ENCODE data around the gene MEAF6. TPM values are rescaled to one million over a fixed set of nuclear protein-coding genes. Genes with fewer than 3 reads are reported as not detected.

Gene MEAF6
- polyA plus RNA-seq, 3 donors from 2014 or later: 147 to 185 (median 181) TPM

- DNase-seq: no peak
- H3K27me3 Mint-ChIP-seq (ENCODE audit: low read depth in 3 of 3): peaks cover 9 to 32% (median 18%) of the 10 kb centered on the region in 3 donors
- H3K27ac Mint-ChIP-seq: peak overlapping the region; percentile 86 to 94 (median 90)
- H3K36me3 Mint-ChIP-seq: peaks cover 0 to 8% (median 2%) of the 10 kb centered on the region in 3 donors
- peak overlapping the region; percentile 75 to 98 (median 94) for H3K4me3 Mint-ChIP-seq
- H3K9me3 Mint-ChIP-seq: peaks cover 0 to 3% (median 0%) of the 10 kb centered on the region in 6 donors
- peaks cover 47 to 50% of the 10 kb centered on the region in 2 donors for H3K4me1 Mint-ChIP-seq
These were observed 42.3 kb downstream of the MEAF6 start for GRCh38 chr1:37472281-37472680.

GRCh38 chr1:37471345-37472231, 43.0 kb downstream of the MEAF6 start:
- Mint-ChIP-seq H3K36me3 (peaks cover 0 to 4% (median 0%) of the 10 kb centered on the region in 3 donors), H3K4me1 (peaks cover 41 to 43% of the 10 kb centered on the region in 2 donors), H3K27ac (peak overlapping the region; percentile 86 to 94 (median 90)), H3K9me3 (peaks cover 0 to 3% (median 0%) of the 10 kb centered on the region in 6 donors), H3K4me3 (peak overlapping the region in 4 of 5 donors; percentile 34 to 86 (median 58)), H3K27me3 (ENCODE audit: low read depth in 3 of 3) (peaks cover 9 to 26% (median 14%) of the 10 kb centered on the region in 3 donors)
- no peak for DNase-seq

- peaks cover 0 to 3% (median 0%) of the 10 kb centered on the region in 6 donors for H3K9me3 Mint-ChIP-seq
- H3K27me3 Mint-ChIP-seq (ENCODE audit: low read depth in 3 of 3): peaks cover 2 to 11% (median 8%) of the 10 kb centered on the region in 3 donors
- no peak for DNase-seq
- H3K4me1 Mint-ChIP-seq: peaks cover 26 to 27% of the 10 kb centered on the region in 2 donors
- peak overlapping the region in 1 of 6 donors; percentile 44 for H3K27ac Mint-ChIP-seq
- H3K4me3 Mint-ChIP-seq: no peak overlapping the region
- no peaks in the 10 kb centered on the region for H3K36me3 Mint-ChIP-seq
These were observed 45.2 kb downstream of the MEAF6 start for GRCh38 chr1:37469386-37469785.

DNA sequence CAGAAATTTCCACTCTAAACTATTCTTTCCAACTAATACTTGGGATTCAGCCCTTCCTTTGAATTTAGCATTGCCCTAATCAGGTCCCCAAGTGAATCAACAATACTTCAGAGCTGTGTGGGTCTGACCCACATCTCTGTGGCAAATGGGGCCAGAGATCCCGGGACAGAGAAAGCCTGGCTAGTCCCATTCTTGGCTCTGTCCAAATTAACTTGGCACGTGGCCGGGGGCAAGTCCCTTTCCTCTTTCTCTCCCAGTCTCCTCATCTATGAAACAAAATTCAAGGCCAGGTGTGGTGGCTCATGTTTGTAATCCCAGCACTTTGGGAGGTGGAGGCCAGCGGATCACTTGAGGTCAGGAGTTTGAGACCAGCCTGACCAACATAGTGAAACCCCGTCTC, 46.5 kb downstream of the MEAF6 start:
- no peaks in the 10 kb centered on the region for H3K36me3 Mint-ChIP-seq
- no peaks in the 10 kb centered on the region for H3K27me3 Mint-ChIP-seq (ENCODE audit: low read depth in 3 of 3)
- no peak overlapping the region for H3K4me3 Mint-ChIP-seq
- DNase-seq: no peak
- H3K4me1 Mint-ChIP-seq: peaks cover 16 to 17% of the 10 kb centered on the region in 2 donors
- no peaks in the 10 kb centered on the region for H3K9me3 Mint-ChIP-seq
- H3K27ac Mint-ChIP-seq: peak overlapping the region in 2 of 6 donors; percentile 3 to 24

DNA sequence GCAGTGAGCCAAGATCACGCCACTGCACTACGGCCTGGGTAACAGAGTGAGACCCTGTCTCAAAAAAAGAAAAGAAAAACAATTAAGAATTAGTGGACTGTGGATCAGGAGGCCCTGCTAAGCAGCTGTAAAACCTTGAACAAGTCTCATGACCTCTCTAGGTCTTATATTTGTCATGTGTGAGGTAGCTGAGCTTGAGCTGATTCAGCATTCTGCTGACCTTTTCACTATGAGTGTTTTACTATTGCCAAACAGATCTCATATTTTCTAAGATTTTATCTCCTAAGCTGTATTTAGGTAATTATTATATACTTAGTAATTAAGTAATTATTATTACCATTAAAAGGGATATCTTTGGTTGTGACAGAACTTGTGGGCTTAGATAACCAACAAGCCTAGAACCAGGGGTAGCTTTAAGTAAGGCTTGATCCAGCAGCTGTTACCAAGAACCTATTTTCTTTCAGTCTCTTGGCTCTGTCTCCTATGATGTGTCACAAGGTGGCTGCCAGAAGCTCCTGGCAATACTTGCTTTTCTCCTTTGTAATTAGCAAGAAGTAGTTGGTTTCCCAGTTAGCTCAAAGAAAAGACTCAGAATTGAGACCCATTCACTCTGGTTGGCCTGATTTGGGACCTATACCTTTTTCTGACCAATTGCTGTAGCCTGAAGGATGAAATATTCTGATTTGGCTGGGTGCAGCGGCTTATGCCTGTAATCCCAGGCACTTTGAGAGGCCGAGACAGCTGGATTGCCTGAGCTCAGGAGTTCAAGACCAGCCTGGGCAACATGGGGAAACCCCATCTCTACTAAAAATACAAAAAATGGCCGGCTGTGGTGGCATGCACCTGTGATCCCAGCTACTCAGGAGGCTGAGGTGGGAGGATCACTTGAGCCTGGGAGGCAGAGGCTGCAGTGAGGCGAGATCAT, 48.7 kb downstream of the MEAF6 start:
- Mint-ChIP-seq H3K27ac (no peak overlapping the region), H3K27me3 (ENCODE audit: low read depth in 3 of 3) (no peaks in the 10 kb centered on the region), H3K36me3 (no peaks in the 10 kb centered on the region), H3K9me3 (no peaks in the 10 kb centered on the region), H3K4me3 (no peak overlapping the region), H3K4me1 (peaks cover 0 to 2% of the 10 kb centered on the region in 2 donors)
- no peak for DNase-seq

DNA sequence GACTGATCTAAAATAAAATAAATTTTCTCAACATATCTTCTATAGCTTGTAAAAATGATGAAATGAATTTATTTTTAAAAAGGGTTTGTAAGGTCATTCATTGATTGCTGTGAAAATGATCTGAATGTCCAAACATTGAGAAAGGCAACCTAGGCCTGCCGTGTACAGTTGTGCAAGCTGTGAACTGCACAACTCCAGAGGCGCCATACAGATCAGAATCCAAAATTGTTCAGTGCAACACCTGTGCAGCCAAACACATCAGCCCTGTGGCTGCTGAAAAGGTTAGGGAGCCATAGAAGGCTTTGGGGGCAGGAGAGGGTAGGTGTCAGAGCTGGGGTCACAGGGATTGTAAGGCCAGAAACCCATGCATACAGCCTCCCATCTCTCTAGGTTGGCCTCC, 50.1 kb downstream of the MEAF6 start:
- H3K4me3 Mint-ChIP-seq: no peak overlapping the region
- peaks cover 0 to 3% (median 0%) of the 10 kb centered on the region in 3 donors for H3K27me3 Mint-ChIP-seq (ENCODE audit: low read depth in 3 of 3)
- no peak for DNase-seq
- no peaks in the 10 kb centered on the region for H3K36me3 Mint-ChIP-seq
- no peaks in the 10 kb centered on the region for H3K4me1 Mint-ChIP-seq
- no peaks in the 10 kb centered on the region for H3K9me3 Mint-ChIP-seq
- no peak overlapping the region for H3K27ac Mint-ChIP-seq

GRCh38 chr1:37461698-37462436, 52.7 kb downstream of the MEAF6 start:
- peaks cover 0 to 3% (median 0%) of the 10 kb centered on the region in 3 donors for H3K27me3 Mint-ChIP-seq (ENCODE audit: low read depth in 3 of 3)
- H3K36me3 Mint-ChIP-seq: no peaks in the 10 kb centered on the region
- no peak overlapping the region for H3K27ac Mint-ChIP-seq
- no peaks in the 10 kb centered on the region for H3K9me3 Mint-ChIP-seq
- no peak for DNase-seq
- no peaks in the 10 kb centered on the region for H3K4me1 Mint-ChIP-seq
- no peak overlapping the region for H3K4me3 Mint-ChIP-seq

GRCh38 chr1:37458551-37458950, 56.0 kb downstream of the MEAF6 start:
- DNase-seq: no peak
- peaks cover 0 to 4% (median 0%) of the 10 kb centered on the region in 3 donors for H3K36me3 Mint-ChIP-seq
- peaks cover 0 to 3% (median 0%) of the 10 kb centered on the region in 3 donors for H3K27me3 Mint-ChIP-seq (ENCODE audit: low read depth in 3 of 3)
- no peak overlapping the region for H3K4me3 Mint-ChIP-seq
- peaks cover 5 to 6% of the 10 kb centered on the region in 2 donors for H3K4me1 Mint-ChIP-seq
- H3K27ac Mint-ChIP-seq: no peak overlapping the region
- no peaks in the 10 kb centered on the region for H3K9me3 Mint-ChIP-seq

DNA sequence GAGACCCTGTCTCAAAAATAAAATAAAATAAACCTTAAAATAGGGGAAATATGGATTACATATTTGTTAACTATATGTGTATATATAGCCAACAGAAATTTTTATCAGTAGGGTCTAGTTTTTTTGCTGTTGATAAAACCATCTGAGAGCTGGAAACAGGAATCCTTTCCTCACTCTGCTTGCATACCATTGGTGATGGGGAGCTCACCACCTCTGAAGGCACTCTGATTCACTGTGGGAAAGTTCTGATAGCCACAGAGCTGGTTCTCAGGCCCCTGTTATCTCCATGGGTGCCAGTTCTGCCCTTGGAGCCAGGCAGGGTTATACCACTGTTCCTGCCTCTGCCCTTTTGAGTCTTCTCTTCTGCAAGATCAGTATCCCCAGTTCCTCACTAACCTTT, 58.0 kb downstream of the MEAF6 start:
- no peak overlapping the region for H3K27ac Mint-ChIP-seq

DNA sequence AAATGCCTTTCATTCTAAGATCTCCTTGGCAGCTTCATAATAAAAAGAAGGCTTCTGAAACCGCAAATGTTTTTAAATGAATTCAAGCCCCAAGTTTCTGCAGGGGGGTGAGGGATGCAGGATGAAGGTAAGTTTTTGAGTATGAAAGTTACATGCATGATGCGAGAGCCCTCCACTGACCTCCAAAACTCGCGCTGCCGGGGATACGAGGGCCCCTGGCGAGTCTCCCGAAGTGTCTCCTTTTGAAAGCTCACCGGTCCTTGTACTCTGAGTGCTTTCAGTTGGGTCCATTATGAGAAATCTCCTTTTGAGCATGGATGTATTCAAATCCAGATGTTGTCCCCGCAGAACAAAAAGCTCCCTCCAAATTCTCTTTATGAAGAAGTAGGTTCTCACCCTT, 59.0 kb downstream of the MEAF6 start:
- Mint-ChIP-seq H3K4me3 (no peak overlapping the region), H3K4me1 (peaks cover 7% of the 10 kb centered on the region in 2 donors), H3K9me3 (no peaks in the 10 kb centered on the region), H3K27ac (no peak overlapping the region), H3K27me3 (ENCODE audit: low read depth in 3 of 3) (peaks cover 0 to 4% (median 0%) of the 10 kb centered on the region in 3 donors), H3K36me3 (peaks cover 0 to 4% (median 0%) of the 10 kb centered on the region in 3 donors)
- DNase-seq: no peak

More for the DNA sequence above, 58.0 kb downstream of the MEAF6 start:
- no peaks in the 10 kb centered on the region for H3K9me3 Mint-ChIP-seq
- H3K36me3 Mint-ChIP-seq: peaks cover 0 to 4% (median 0%) of the 10 kb centered on the region in 3 donors
- H3K4me3 Mint-ChIP-seq: no peak overlapping the region
- DNase-seq: no peak
- peaks cover 6 to 7% of the 10 kb centered on the region in 2 donors for H3K4me1 Mint-ChIP-seq
- H3K27me3 Mint-ChIP-seq (ENCODE audit: low read depth in 3 of 3): peaks cover 0 to 4% (median 0%) of the 10 kb centered on the region in 3 donors

DNA sequence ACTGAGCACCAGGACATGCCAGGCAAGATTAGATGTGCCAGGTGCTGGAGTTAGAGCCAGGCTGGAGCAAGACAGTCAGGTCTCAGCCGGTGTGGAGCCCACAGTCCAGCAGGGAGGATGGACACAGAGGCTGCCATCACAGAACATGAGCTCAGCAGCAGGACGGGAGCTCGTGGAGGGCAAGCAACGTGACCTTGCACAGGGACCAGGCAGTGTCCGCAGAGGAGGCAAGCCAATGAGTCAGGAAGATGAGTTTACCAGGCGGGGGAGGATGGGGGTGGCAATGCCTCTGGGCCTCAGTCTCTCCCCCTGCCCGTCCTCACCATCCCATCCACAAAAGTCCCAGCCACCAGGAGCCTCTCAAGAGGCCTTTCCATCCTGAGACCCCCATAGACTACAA, 60.9 kb downstream of the MEAF6 start:
- Mint-ChIP-seq H3K27me3 (ENCODE audit: low read depth in 3 of 3) (peaks cover 0 to 4% (median 0%) of the 10 kb centered on the region in 3 donors), H3K4me1 (peaks cover 14 to 17% of the 10 kb centered on the region in 2 donors), H3K36me3 (peaks cover 0 to 4% (median 0%) of the 10 kb centered on the region in 3 donors), H3K27ac (peak overlapping the region in 1 of 6 donors; percentile 50), H3K9me3 (no peaks in the 10 kb centered on the region), H3K4me3 (no peak overlapping the region)
- DNase-seq: no peak

- Mint-ChIP-seq H3K4me1 (peaks cover 14 to 17% of the 10 kb centered on the region in 2 donors), H3K36me3 (peaks cover 0 to 4% (median 0%) of the 10 kb centered on the region in 3 donors), H3K4me3 (no peak overlapping the region), H3K9me3 (no peaks in the 10 kb centered on the region), H3K27me3 (ENCODE audit: low read depth in 3 of 3) (peaks cover 0 to 4% (median 0%) of the 10 kb centered on the region in 3 donors), H3K27ac (no peak overlapping the region)
- DNase-seq: no peak
These were observed 62.1 kb downstream of the MEAF6 start for GRCh38 chr1:37452416-37452815.

- Mint-ChIP-seq H3K27ac (peak overlapping the region in 2 of 6 donors; percentile 61 to 77), H3K27me3 (ENCODE audit: low read depth in 3 of 3) (peaks cover 0 to 4% (median 0%) of the 10 kb centered on the region in 3 donors), H3K4me3 (no peak overlapping the region), H3K4me1 (peaks cover 12 to 15% of the 10 kb centered on the region in 2 donors), H3K9me3 (no peaks in the 10 kb centered on the region), H3K36me3 (peaks cover 0 to 3% (median 0%) of the 10 kb centered on the region in 3 donors)
- DNase-seq: no peak
These were observed 64.6 kb downstream of the MEAF6 start for GRCh38 chr1:37449936-37450335.
